NCI-H82 treated with DMSO at 0.1 percent for 48 hours (cell line): Measurements from ENCODE around the gene MDH1.
A peak's percentile ranks its signal among the peaks of the same experiment; 100 is the strongest.

ENCODE experiments used
- DNase-seq: peaks from one replicate; lab custom pipeline; 2025; ENCODE audit not compliant: unreplicated experiment; lab: John Stamatoyannopoulos, UW

Gene MDH1

GRCh38 chr2:63628403-63628942 is 39.7 kb downstream of the MDH1 start:
- DNase-seq, result no peak

- no peak for DNase-seq
These were observed 42.7 kb downstream of the MDH1 start for GRCh38 chr2:63631501-63631900.

- no peak for DNase-seq
These were observed 43.6 kb downstream of the MDH1 start for GRCh38 chr2:63632382-63632781.

- DNase-seq, result no peak
These were observed 50.6 kb downstream of the MDH1 start for GRCh38 chr2:63639344-63639743.

GRCh38 chr2:63642946-63643345 is 54.2 kb downstream of the MDH1 start:
- DNase-seq, result no peak

GRCh38 chr2:63643486-63643885 is 54.7 kb downstream of the MDH1 start:
- no peak for DNase-seq

- DNase-seq, result no peak
These were observed 59.9 kb downstream of the MDH1 start for GRCh38 chr2:63648632-63649031.

- no peak for DNase-seq
These were observed 61.1 kb downstream of the MDH1 start for GRCh38 chr2:63649829-63650228.

- no peak for DNase-seq
These were observed 62.0 kb downstream of the MDH1 start for GRCh38 chr2:63650756-63651155.

- DNase-seq, result peak; percentile 13
These were observed 62.6 kb downstream of the MDH1 start for GRCh38 chr2:63651356-63651755.

GRCh38 chr2:63651861-63652651 is 63.3 kb downstream of the MDH1 start:
- peak; percentile 79 for DNase-seq

GRCh38 chr2:63652652-63652985 is 63.9 kb downstream of the MDH1 start:
- DNase-seq, result peak; percentile 79

GRCh38 chr2:63654959-63655358 is 66.2 kb downstream of the MDH1 start:
- no peak for DNase-seq
